ENCODE measurements around the gene ADAM15. TPM values are rescaled to one million over a fixed set of nuclear protein-coding genes. Genes with fewer than 3 reads are reported as not detected.

ADAM15 gene
- total and polyA plus RNA-seq, 4 donors, result 49.5 to 233 (median 160) TPM

DNA sequence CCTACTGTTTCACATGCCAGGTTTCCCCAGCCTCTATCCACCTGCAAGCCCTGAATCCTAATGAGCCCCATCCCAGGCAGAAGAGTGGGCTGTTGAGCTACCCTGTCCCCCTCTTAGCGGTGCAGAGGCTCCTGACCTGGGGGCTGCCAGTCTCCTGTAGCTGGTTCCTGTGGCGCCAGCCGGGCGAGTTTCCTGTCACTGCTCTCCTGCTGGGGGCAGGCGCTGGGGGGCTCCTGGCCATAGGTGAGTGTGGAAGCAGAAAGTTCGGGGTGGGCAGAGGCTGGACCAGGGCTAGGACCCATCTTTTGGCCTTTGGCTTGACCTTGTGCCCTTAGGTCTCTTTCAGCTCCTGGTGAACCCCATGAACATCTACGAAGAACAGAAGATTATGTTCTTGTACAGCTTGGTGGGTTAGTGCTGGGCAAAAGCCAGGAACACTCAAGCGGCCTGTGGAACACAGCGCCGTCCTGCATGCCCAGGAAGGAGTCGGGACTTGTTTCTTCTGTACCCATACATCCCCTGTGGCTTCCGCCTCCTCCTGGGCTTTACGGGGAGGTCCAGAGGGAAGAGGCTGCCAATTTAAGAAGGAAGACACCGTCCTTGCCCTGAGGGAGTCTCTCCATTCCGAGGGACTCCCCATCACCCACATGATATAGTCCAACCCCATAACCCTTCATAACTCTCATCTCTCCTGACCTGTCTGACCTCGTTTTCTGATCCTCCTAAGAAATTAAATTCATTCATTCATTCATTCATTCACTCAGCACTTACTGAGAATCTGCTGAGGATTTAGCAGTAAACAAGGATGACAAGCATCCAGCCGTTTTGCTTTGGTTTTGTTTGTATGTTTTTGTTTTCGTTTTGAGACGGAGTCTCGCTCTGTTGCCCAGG, 16.6 kb upstream of the ADAM15 start:
- H3K4me3 ChIP-seq, result no peak overlapping the region
- H3K9ac ChIP-seq (ENCODE audit: insufficient read depth in 1 of 2, low read length in 2 of 2), result no peak overlapping the region
- H3K36me3 ChIP-seq (ENCODE audit: control insufficient read depth in 4 of 4, insufficient read depth in 4 of 4, low read length in 4 of 4), result no peaks in the 10 kb centered on the region
- H3K4me1 ChIP-seq (ENCODE audit: control insufficient read depth in 5 of 5, insufficient read depth in 5 of 5, low read length in 5 of 5), result peaks cover 0 to 5% (median 0%) of the 10 kb centered on the region in 5 donors
- no peaks in the 10 kb centered on the region for H3K9me3 ChIP-seq (ENCODE audit: control insufficient read depth in 4 of 4, insufficient read depth in 3 of 4, low read length in 3 of 4)
- no peak for TF ChIP-seq CTCF (IDR thresholded peaks at IDR 0.05; ENCODE audit: control extremely low read depth, extremely low read depth)
- DNase-seq, result no peak
- no peaks in the 10 kb centered on the region for H3K27me3 ChIP-seq (ENCODE audit: control insufficient read depth in 3 of 3, insufficient read depth in 3 of 3, low read length in 2 of 3)
- no peak for ATAC-seq (ENCODE audit: insufficient read depth, low FRiP score)
- H3K27ac ChIP-seq (ENCODE audit: low read depth in 1 of 2, low read length in 1 of 2), result no peak overlapping the region
- 86 to 89% methylated on average over 19 to 20 of the region's 20 CpGs for WGBS, 2 donors

DNA sequence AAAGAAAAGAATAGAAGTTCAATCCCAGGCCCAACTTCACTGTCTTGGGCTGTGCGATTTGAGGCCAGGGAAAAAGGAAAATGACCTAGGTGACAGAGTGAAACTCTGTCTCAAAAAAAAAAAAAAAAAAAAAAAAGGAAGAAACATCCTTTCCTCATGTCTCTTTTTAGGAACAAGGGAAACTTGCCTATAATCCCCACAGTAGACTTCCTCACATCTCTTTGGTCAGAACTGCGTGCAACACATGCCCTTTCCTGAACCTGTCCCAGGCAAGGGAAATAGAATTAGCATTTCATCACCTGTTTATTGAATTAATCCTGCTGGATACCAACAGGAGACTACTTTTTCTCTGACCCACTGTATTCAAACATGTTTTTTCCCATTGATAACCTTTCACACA, 15.2 kb upstream of the ADAM15 start:
- no peak for ATAC-seq (ENCODE audit: insufficient read depth, low FRiP score)
- no peak for DNase-seq
- H3K27ac ChIP-seq (ENCODE audit: low read depth in 1 of 2, low read length in 1 of 2), result no peak overlapping the region
- no peaks in the 10 kb centered on the region for H3K27me3 ChIP-seq (ENCODE audit: control insufficient read depth in 3 of 3, insufficient read depth in 3 of 3, low read length in 2 of 3)
- no peaks in the 10 kb centered on the region for H3K36me3 ChIP-seq (ENCODE audit: control insufficient read depth in 4 of 4, insufficient read depth in 4 of 4, low read length in 4 of 4)
- no peak for TF ChIP-seq CTCF (IDR thresholded peaks at IDR 0.05; ENCODE audit: control extremely low read depth, extremely low read depth)
- 61 to 76% methylated on average over 2 of the region's 2 CpGs for WGBS, 2 donors
- H3K4me3 ChIP-seq, result no peak overlapping the region
- no peak overlapping the region for H3K9ac ChIP-seq (ENCODE audit: insufficient read depth in 1 of 2, low read length in 2 of 2)
- H3K4me1 ChIP-seq (ENCODE audit: control insufficient read depth in 5 of 5, insufficient read depth in 5 of 5, low read length in 5 of 5), result peaks cover 0 to 5% (median 0%) of the 10 kb centered on the region in 5 donors
- H3K9me3 ChIP-seq (ENCODE audit: control insufficient read depth in 4 of 4, insufficient read depth in 3 of 4, low read length in 3 of 4), result no peaks in the 10 kb centered on the region

- H3K4me3 ChIP-seq, result no peak overlapping the region
- peaks cover 0 to 5% (median 0%) of the 10 kb centered on the region in 5 donors for H3K4me1 ChIP-seq (ENCODE audit: control insufficient read depth in 5 of 5, insufficient read depth in 5 of 5, low read length in 5 of 5)
- H3K27ac ChIP-seq (ENCODE audit: low read depth in 1 of 2, low read length in 1 of 2), result no peak overlapping the region
- H3K9me3 ChIP-seq (ENCODE audit: control insufficient read depth in 4 of 4, insufficient read depth in 3 of 4, low read length in 3 of 4), result no peaks in the 10 kb centered on the region
- 90% methylated on average over 3 of the region's 3 CpGs for WGBS, 2 donors
- TF ChIP-seq CTCF (IDR thresholded peaks at IDR 0.05; ENCODE audit: control extremely low read depth, extremely low read depth), result no peak
- H3K9ac ChIP-seq (ENCODE audit: insufficient read depth in 1 of 2, low read length in 2 of 2), result no peak overlapping the region
- DNase-seq (no peak), ATAC-seq (ENCODE audit: insufficient read depth, low FRiP score) (no peak)
- H3K36me3 ChIP-seq (ENCODE audit: control insufficient read depth in 4 of 4, insufficient read depth in 4 of 4, low read length in 4 of 4), result no peaks in the 10 kb centered on the region
- no peaks in the 10 kb centered on the region for H3K27me3 ChIP-seq (ENCODE audit: control insufficient read depth in 3 of 3, insufficient read depth in 3 of 3, low read length in 2 of 3)
These were observed 14.1 kb upstream of the ADAM15 start for GRCh38 chr1:155037043-155037442.

Data from lung (tissue), 12 donors.